HEK293 (cell line): ENCODE results near the gene N4BP2L2.

Experiments used
- CTCF ChIA-PET: fragments of 350-600 bp; formaldehyde crosslinking; extraction: SDS; loops from one replicate; lab custom pipeline; 2021; ENCODE audit warnings: antibody characterized with exemption; lab: Yijun Ruan, JAX
- POLR2A ChIA-PET: fragments of 300-600 bp; formaldehyde crosslinking; extraction: SDS; loops from one replicate; lab custom pipeline; 2020; ENCODE audit warnings: antibody characterized with exemption, inconsistent platforms; lab: Yijun Ruan, JAX
- H3K27ac ChIP-seq: fragments of 200-500 bp; sonication (Bioruptor generic); 2 replicates; pipeline ENCODE4 v1.5.1; 2014; ENCODE audit warnings: low read depth, low read length, control low read depth, inconsistent platforms; ENCODE audit errors: extremely low read depth
- H3K36me3 ChIP-seq, 2 experiments: fragments of 200-500 bp in 1 of 2; sonication (Bioruptor generic) in 1 of 2; 1 replicate in 1 of 2; 2 replicates in 1 of 2; pipeline ENCODE4 v1.5.1; 2014 to 2017; ENCODE audit warnings: inconsistent platforms in 2 of 2, low read length in 2 of 2; ENCODE audit not compliant: control insufficient read depth in 2 of 2, insufficient read depth in 1 of 2
- H3K4me1 ChIP-seq: fragments of 200-500 bp; sonication (Bioruptor generic); 2 replicates; pipeline ENCODE4 v1.5.1; 2014; ENCODE audit warnings: mild to moderate bottlenecking, low read length, inconsistent platforms; ENCODE audit not compliant: control insufficient read depth, insufficient read depth
- H3K4me3 ChIP-seq: 2 replicates; pipeline ENCODE4 v1.5.1; 2011; ENCODE audit warnings: low read depth, mild to moderate bottlenecking, control low read depth, low read length, moderate library complexity
- H3K9me3 ChIP-seq: fragments of 200-500 bp; sonication (Bioruptor generic); 2 replicates; pipeline ENCODE4 v1.5.1; 2014; ENCODE audit warnings: low read depth, low read length, inconsistent platforms; ENCODE audit not compliant: control insufficient read depth, insufficient read depth
- ELK4 ChIP-seq: IDR thresholded peaks from 2 replicates; pipeline ENCODE4 v1.6.1; 2011; ENCODE audit warnings: mild to moderate bottlenecking, low read depth, low read length, borderline replicate concordance
- HOXD13 ChIP-seq: sonication (generic); formaldehyde crosslinking; IDR thresholded peaks from 2 replicates; pipeline ENCODE4 v1.8.0; 2022; ENCODE audit warnings: missing genetic modification reagents, borderline replicate concordance
- MZF1 ChIP-seq: fragments of 450-650 bp; formaldehyde crosslinking; IDR thresholded peaks from 2 replicates; pipeline ENCODE4 v1.5.1; 2017; ENCODE audit warnings: missing biosample characterization, missing genetic modification characterization, borderline replicate concordance
- REPIN1 ChIP-seq: fragments of 450-650 bp; formaldehyde crosslinking; IDR thresholded peaks from 2 replicates; pipeline ENCODE4 v1.5.1; 2017; ENCODE audit warnings: missing biosample characterization, missing genetic modification characterization, low read depth
- SCRT2 ChIP-seq: fragments of 450-650 bp; formaldehyde crosslinking; IDR thresholded peaks from 2 replicates; pipeline ENCODE4 v1.5.1; 2016; ENCODE audit warnings: missing biosample characterization, missing genetic modification characterization
- ZFP3 ChIP-seq: fragments of 450-650 bp; formaldehyde crosslinking; IDR thresholded peaks from 2 replicates; pipeline ENCODE4 v1.5.1; 2016; ENCODE audit warnings: low read depth, missing biosample characterization, missing genetic modification characterization
- ZNF146 ChIP-seq: fragments of 450-650 bp; formaldehyde crosslinking; IDR thresholded peaks from 2 replicates; pipeline ENCODE4 v1.5.1; 2016; ENCODE audit warnings: missing biosample characterization, missing genetic modification characterization
- ZNF214 ChIP-seq: fragments of 450-650 bp; formaldehyde crosslinking; IDR thresholded peaks from 2 replicates; pipeline ENCODE4 v1.5.1; 2017; ENCODE audit warnings: missing biosample characterization, mild to moderate bottlenecking, missing genetic modification characterization, borderline replicate concordance
- ZNF221 ChIP-seq: fragments of 450-650 bp; formaldehyde crosslinking; IDR thresholded peaks from 2 replicates; pipeline ENCODE4 v1.5.1; 2017; ENCODE audit warnings: missing biosample characterization, missing genetic modification characterization, borderline replicate concordance
- ZNF26 ChIP-seq: fragments of 450-650 bp; formaldehyde crosslinking; IDR thresholded peaks from 2 replicates; pipeline ENCODE4 v1.5.1; 2016; ENCODE audit warnings: missing biosample characterization, missing genetic modification characterization
- ZNF274 ChIP-seq, 2 experiments: fragments of 200-500 bp in 1 of 2; fragments of 450-650 bp in 1 of 2; sonication (Bioruptor generic) in 1 of 2; formaldehyde crosslinking in 1 of 2; IDR thresholded peaks; 2 replicates each; pipeline versions ENCODE4 v1.5.1 to v1.6.1; 2014 to 2016; ENCODE audit warnings: borderline replicate concordance in 1 of 2, inconsistent platforms in 1 of 2, low read length in 1 of 2, missing biosample characterization in 1 of 2, missing genetic modification characterization in 1 of 2
- ZNF341 ChIP-seq: fragments of 450-650 bp; formaldehyde crosslinking; IDR thresholded peaks from 2 replicates; pipeline ENCODE4; 2016; ENCODE audit warnings: low read depth, missing biosample characterization, missing genetic modification characterization
- ZNF398 ChIP-seq: fragments of 450-650 bp; formaldehyde crosslinking; IDR thresholded peaks from 2 replicates; pipeline ENCODE4 v1.5.1; 2017; ENCODE audit warnings: missing biosample characterization, missing genetic modification characterization
- ZNF423 ChIP-seq: fragments of 450-650 bp; formaldehyde crosslinking; IDR thresholded peaks from 2 replicates; pipeline ENCODE4 v1.5.1; 2016; ENCODE audit warnings: missing biosample characterization, missing genetic modification characterization
- ZNF501 ChIP-seq: fragments of 450-650 bp; formaldehyde crosslinking; IDR thresholded peaks from 2 replicates; pipeline ENCODE4 v1.5.1; 2016; ENCODE audit warnings: missing biosample characterization, missing genetic modification characterization
- ZNF660 ChIP-seq: fragments of 450-650 bp; IDR thresholded peaks from 2 replicates; pipeline ENCODE4 v1.5.1; 2018; ENCODE audit warnings: missing biosample characterization, mild to moderate bottlenecking, missing genetic modification characterization
- ZNF701 ChIP-seq: fragments of 450-650 bp; formaldehyde crosslinking; IDR thresholded peaks from 2 replicates; pipeline ENCODE4 v1.5.1; 2016; ENCODE audit warnings: missing biosample characterization, missing genetic modification characterization
- ZNF791 ChIP-seq: fragments of 450-650 bp; formaldehyde crosslinking; IDR thresholded peaks from 2 replicates; pipeline ENCODE4 v1.5.1; 2016; ENCODE audit warnings: missing biosample characterization, missing genetic modification characterization
- TF ChIP-seq, protein P1 (sequence below): fragments of 450-650 bp; formaldehyde crosslinking; IDR thresholded peaks from 2 replicates; pipeline ENCODE4; 2016; ENCODE audit warnings: missing biosample characterization, missing genetic modification characterization
- TF ChIP-seq, protein P2 (sequence below): fragments of 450-650 bp; formaldehyde crosslinking; IDR thresholded peaks from 2 replicates; pipeline ENCODE4 v1.5.1; 2017; ENCODE audit warnings: missing biosample characterization, missing genetic modification characterization

Gene N4BP2L2

GRCh38 chr13:32423592-32423991, 115.0 kb downstream of the N4BP2L2 start:
- POLR2A ChIA-PET = no interaction called here
- no peak overlapping the region for H3K4me3 ChIP-seq
- no peak for TF ChIP-seq ZNF214
- TF ChIP-seq ZNF274 (IDR thresholded peaks at IDR 0.05; ENCODE audit: low read length) = no peak
- no peak for TF ChIP-seq ZNF274 (tag by site-specific recombination; IDR thresholded peaks at IDR 0.05; ENCODE audit: borderline replicate concordance)
- no peak for TF ChIP-seq ZNF146 (tag by site-specific recombination)
- TF ChIP-seq ZNF26 (tag by site-specific recombination) = no peak
- TF ChIP-seq ZFP3 (tag by site-specific recombination) = no peak
- TF ChIP-seq, protein P1, sequence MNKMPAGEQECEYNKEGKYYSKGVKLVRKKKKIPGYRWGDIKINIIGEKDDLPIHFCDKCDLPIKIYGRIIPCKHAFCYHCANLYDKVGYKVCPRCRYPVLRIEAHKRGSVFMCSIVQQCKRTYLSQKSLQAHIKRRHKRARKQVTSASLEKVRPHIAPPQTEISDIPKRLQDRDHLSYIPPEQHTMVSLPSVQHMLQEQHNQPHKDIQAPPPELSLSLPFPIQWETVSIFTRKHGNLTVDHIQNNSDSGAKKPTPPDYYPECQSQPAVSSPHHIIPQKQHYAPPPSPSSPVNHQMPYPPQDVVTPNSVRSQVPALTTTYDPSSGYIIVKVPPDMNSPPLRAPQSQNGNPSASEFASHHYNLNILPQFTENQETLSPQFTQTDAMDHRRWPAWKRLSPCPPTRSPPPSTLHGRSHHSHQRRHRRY (tag by site-specific recombination) = no peak
- TF ChIP-seq REPIN1 (tag by site-specific recombination) = no peak
- TF ChIP-seq ZNF660 (tag by site-specific recombination) = no peak
- no peak for TF ChIP-seq SCRT2 (tag by site-specific recombination)
- no peak for TF ChIP-seq ZNF501
- TF ChIP-seq ELK4 = no peak
- TF ChIP-seq, protein P2, sequence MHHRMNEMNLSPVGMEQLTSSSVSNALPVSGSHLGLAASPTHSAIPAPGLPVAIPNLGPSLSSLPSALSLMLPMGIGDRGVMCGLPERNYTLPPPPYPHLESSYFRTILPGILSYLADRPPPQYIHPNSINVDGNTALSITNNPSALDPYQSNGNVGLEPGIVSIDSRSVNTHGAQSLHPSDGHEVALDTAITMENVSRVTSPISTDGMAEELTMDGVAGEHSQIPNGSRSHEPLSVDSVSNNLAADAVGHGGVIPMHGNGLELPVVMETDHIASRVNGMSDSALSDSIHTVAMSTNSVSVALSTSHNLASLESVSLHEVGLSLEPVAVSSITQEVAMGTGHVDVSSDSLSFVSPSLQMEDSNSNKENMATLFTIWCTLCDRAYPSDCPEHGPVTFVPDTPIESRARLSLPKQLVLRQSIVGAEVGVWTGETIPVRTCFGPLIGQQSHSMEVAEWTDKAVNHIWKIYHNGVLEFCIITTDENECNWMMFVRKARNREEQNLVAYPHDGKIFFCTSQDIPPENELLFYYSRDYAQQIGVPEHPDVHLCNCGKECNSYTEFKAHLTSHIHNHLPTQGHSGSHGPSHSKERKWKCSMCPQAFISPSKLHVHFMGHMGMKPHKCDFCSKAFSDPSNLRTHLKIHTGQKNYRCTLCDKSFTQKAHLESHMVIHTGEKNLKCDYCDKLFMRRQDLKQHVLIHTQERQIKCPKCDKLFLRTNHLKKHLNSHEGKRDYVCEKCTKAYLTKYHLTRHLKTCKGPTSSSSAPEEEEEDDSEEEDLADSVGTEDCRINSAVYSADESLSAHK (tag by site-specific recombination) = no peak
- CTCF ChIA-PET = interaction anchor here (0.8 kb wide), 1 partner anchor 9 kb away, joined by 5 read pairs; no protein-coding TSS in a partner anchor
- no peaks in the 10 kb centered on the region for H3K4me1 ChIP-seq
- H3K9me3 ChIP-seq = no peaks in the 10 kb centered on the region
- H3K36me3 ChIP-seq = no peaks in the 10 kb centered on the region
- H3K27ac ChIP-seq = no peak overlapping the region

DNA sequence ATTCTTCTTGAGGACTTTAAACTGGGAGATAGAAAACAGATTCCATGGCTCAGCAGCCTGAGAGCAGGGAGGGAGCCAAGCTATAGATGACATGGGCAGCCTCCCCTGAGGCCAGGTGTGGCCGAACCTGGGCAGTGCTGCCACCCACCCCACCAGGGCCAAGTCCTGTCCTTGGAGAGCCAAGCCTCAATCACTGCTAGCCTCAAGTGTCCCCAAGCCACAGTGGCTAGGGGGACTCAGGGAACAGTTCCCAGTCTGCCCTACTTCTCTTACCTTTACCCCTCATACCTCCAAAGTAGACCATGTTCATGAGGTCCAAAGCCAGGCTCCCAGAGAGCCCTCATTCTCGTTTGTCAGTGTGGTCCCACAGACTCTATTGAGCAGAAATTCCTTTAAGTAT, 118.7 kb downstream of the N4BP2L2 start:
- no peak overlapping the region for H3K4me3 ChIP-seq
- TF ChIP-seq ZNF398 (tag by site-specific recombination) = no peak
- no peak for TF ChIP-seq ZNF341 (tag by site-specific recombination)
- TF ChIP-seq ZNF791 (tag by site-specific recombination) = no peak
- no peak for TF ChIP-seq HOXD13
- TF ChIP-seq ZNF423 = no peak
- TF ChIP-seq MZF1 = no peak
- TF ChIP-seq ZNF701 (tag by site-specific recombination) = no peak
- TF ChIP-seq ZNF501 = no peak
- TF ChIP-seq ZNF221 (tag by site-specific recombination) = no peak
- no peak overlapping the region for H3K27ac ChIP-seq
- POLR2A ChIA-PET = no interaction called here
- no peaks in the 10 kb centered on the region for H3K4me1 ChIP-seq
- no peaks in the 10 kb centered on the region for H3K36me3 ChIP-seq
- H3K9me3 ChIP-seq = no peaks in the 10 kb centered on the region
- CTCF ChIA-PET = no interaction called here
